ENCODE measurements around the gene PDE6D. TPM values are rescaled to one million over a fixed set of nuclear protein-coding genes. Genes with fewer than 3 reads are reported as not detected.
"Not testable (repeated sequence)": the region's sequence is repeated elsewhere in the genome, so short reads cannot be mapped to it uniquely, and the experiment has no call there.

PDE6D gene
- total RNA-seq, 1 donor from 2014 or later, result 47.1 TPM

GRCh38 chr2:231752061-231752460, 29.0 kb downstream of the PDE6D start:
- no peaks in the 10 kb centered on the region for H3K36me3 Mint-ChIP-seq (ENCODE audit: unreplicated experiment)
- no peak overlapping the region for H3K27ac Mint-ChIP-seq (ENCODE audit: unreplicated experiment)
- no peak for TF ChIP-seq CTCF (IDR thresholded peaks at IDR 0.05; ENCODE audit: partially characterized antibody, unreplicated experiment)
- H3K9me3 Mint-ChIP-seq (ENCODE audit: unreplicated experiment), result no peaks in the 10 kb centered on the region
- no peaks in the 10 kb centered on the region for H3K4me1 Mint-ChIP-seq (ENCODE audit: low read depth, unreplicated experiment)
- H3K27me3 Mint-ChIP-seq (ENCODE audit: unreplicated experiment), result no peaks in the 10 kb centered on the region
- no peak overlapping the region for H3K4me3 Mint-ChIP-seq (ENCODE audit: unreplicated experiment)
- DNase-seq, result no peak

DNA sequence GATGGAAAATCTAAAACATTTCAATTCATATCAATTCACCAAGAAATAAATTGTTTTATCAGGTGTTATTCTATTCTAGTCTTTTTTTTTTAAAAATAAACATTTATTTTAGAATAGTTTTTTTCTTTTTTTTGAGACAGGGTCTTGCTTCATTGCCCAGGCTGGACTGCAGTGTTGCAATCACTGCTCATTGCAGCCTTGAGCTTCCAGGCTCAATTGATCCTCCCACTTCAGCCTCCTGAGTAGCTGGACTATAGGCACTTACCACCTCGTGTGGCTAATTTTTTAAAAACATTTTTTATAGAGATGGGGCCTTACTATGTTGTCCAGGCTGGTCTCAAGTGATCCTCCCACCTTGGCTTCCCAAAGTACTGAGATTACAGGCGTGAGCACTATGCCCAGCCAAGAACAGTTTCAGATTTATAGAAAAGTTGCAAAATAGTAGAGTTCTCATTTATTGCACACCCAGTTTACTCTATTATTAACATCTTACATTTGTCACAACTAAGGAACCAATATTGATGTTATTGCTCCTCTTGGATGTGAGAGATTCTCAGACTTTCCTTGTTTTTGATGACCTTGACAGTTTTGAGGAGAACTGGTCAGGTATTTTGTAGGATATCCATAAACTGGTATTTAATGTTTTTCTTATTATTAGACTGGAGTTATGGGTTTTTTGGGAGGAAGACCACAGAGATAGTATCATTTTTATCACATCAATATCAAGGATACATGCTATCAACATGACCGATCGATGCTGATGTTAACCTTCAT, 29.9 kb downstream of the PDE6D start:
- no peak for TF ChIP-seq CTCF (IDR thresholded peaks at IDR 0.05; ENCODE audit: partially characterized antibody, unreplicated experiment)
- no peaks in the 10 kb centered on the region for H3K27me3 Mint-ChIP-seq (ENCODE audit: unreplicated experiment)
- H3K4me1 Mint-ChIP-seq (ENCODE audit: low read depth, unreplicated experiment), result no peaks in the 10 kb centered on the region
- no peak overlapping the region for H3K4me3 Mint-ChIP-seq (ENCODE audit: unreplicated experiment)
- H3K9me3 Mint-ChIP-seq (ENCODE audit: unreplicated experiment), result no peaks in the 10 kb centered on the region
- no peak overlapping the region for H3K27ac Mint-ChIP-seq (ENCODE audit: unreplicated experiment)
- no peak for DNase-seq
- no peaks in the 10 kb centered on the region for H3K36me3 Mint-ChIP-seq (ENCODE audit: unreplicated experiment)

DNA sequence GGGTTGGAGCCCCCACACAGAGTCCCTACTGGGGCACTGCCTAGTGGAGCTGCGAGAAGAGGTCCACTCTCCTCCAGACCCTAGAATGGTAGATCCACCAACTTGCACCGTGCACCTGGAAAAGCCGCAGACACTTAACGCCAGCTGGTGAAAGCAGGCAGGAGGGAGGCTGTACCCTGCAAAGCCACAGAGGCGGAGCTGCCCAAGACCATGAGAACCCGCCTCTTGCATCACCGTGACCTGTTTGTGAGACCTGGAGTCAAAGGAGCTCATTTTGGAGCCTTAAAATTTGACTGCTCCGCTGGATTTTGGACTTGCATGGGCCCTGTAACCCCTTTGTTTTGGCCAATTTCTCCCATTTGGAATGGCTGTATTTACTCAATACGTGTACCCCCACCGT, 32.1 kb downstream of the PDE6D start:
- not testable (repeated sequence) for H3K9me3 Mint-ChIP-seq (ENCODE audit: unreplicated experiment); H3K27me3 Mint-ChIP-seq (ENCODE audit: unreplicated experiment); H3K27ac Mint-ChIP-seq (ENCODE audit: unreplicated experiment); DNase-seq; H3K4me1 Mint-ChIP-seq (ENCODE audit: low read depth, unreplicated experiment); H3K4me3 Mint-ChIP-seq (ENCODE audit: unreplicated experiment); H3K36me3 Mint-ChIP-seq (ENCODE audit: unreplicated experiment)

DNA sequence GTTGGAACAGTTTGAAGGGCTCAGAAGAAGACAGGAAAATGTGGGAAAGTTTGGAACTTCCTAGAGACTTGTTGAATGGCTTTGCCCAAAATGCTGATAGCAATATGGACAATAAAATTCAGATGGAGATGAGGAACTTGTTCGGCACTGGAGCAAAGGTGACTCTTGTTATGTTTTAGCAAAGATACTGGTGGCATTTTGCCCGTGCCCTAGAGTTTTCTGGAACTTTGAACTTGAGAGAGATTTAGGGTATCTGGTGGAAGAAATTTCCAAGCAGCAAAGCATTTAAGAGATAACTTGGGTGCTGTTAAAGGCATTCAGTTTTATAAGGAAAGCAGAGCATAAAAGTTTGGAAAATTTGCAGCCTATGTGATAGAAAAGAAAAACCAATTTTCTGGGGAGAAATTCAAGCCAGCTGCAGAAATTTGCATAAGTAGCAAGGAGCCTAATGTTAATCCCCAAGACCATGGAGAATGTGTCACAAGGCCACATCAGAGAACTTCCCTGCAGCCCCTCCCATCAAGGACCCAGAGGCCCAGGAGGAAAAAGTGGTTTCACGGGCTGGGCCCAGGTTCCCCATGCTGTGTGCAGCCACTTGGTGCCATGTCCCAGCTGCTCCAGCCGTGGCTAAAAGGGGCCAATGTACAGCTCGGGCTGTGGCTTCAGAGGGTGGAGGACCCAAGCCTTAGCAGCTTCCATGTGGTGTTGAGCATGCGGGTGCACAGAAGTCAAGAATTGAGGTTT, 32.8 kb downstream of the PDE6D start:
- not testable (repeated sequence) for H3K9me3 Mint-ChIP-seq (ENCODE audit: unreplicated experiment); H3K4me3 Mint-ChIP-seq (ENCODE audit: unreplicated experiment); H3K27ac Mint-ChIP-seq (ENCODE audit: unreplicated experiment); DNase-seq; H3K36me3 Mint-ChIP-seq (ENCODE audit: unreplicated experiment); H3K27me3 Mint-ChIP-seq (ENCODE audit: unreplicated experiment); H3K4me1 Mint-ChIP-seq (ENCODE audit: low read depth, unreplicated experiment)

DNA sequence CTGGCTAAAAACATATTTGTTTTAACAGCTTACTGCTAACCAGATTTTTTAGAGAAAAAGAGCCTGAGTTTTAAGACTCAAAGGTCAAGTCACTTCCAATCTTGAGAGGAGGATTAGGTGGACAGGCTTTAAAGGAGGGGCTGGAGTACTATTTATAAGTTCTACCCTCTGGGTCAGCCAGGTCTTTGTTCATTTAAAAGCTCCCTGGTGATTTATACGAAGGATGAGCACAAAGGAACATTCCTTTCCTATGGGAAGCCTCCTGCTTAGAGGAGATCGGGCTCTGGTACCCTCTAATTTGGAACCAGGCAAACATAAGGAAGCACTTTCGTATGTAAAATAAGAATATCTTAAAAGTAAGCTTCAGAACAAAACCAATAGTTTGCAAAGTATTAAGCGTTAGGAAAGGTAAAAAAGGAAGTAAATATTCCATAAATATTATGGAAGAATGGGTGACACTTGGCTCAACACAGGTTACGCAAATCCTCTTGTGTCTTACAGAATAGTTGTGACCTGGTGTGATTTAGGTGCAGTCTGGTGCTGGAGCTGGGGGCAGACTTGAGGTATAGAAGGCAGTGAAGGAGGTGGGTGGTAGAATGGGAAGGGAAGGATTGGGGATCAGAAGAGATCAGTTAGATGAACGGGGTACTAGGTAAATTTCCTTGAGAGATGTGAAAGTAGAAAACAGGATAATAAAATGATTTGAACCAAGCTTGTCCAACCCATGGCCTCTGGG, 35.6 kb downstream of the PDE6D start:
- DNase-seq, result no peak
- Mint-ChIP-seq H3K27me3 (ENCODE audit: unreplicated experiment) (peaks cover 2% of the 10 kb centered on the region), H3K36me3 (ENCODE audit: unreplicated experiment) (no peaks in the 10 kb centered on the region), H3K4me3 (ENCODE audit: unreplicated experiment) (no peak overlapping the region), H3K9me3 (ENCODE audit: unreplicated experiment) (no peaks in the 10 kb centered on the region), H3K27ac (ENCODE audit: unreplicated experiment) (no peak overlapping the region), H3K4me1 (ENCODE audit: low read depth, unreplicated experiment) (peaks cover 13% of the 10 kb centered on the region)
- no peak for TF ChIP-seq CTCF (IDR thresholded peaks at IDR 0.05; ENCODE audit: partially characterized antibody, unreplicated experiment)
